Measurements from ENCODE around the gene TMEFF2. TPM values are rescaled to one million over a fixed set of nuclear protein-coding genes. Genes with fewer than 3 reads are reported as not detected.

Gene TMEFF2
- total and polyA plus RNA-seq, 2 experiments from 2014 or later = 1.7 to 2.2 TPM

DNA sequence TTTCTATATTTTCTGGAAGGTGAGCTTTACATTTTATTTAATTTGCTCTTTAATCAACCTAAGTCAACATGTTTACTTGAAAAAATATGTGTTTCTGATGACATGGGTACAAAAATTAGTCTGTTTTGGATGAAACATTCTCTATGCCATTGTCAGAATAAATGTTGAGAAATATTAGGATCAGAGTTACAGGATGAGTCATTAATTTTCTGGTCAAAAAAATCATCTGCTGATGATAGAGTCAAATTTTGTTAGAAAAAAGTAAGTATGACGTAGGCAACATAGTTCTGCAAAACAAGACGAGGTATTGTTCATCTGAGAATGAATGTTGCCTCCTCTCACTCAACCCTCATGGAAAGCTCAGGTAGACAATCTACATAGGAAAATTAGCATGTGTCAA is 240.3 kb downstream of the TMEFF2 start:
- no peak overlapping the region for H3K4me3 ChIP-seq
- no peaks in the 10 kb centered on the region for H3K27me3 ChIP-seq (ENCODE audit: insufficient read depth)
- no peaks in the 10 kb centered on the region for H3K4me1 ChIP-seq (ENCODE audit: insufficient read depth)
- no peaks in the 10 kb centered on the region for H3K36me3 Mint-ChIP-seq (ENCODE audit: low read depth)
- H3K27me3 Mint-ChIP-seq (ENCODE audit: insufficient read depth, low read depth, poor library complexity) = peaks cover 1% of the 10 kb centered on the region
- H3K27ac ChIP-seq (ENCODE audit: low read depth) = no peak overlapping the region
- H3K9me2 ChIP-seq (ENCODE audit: insufficient read depth) = no peaks in the 10 kb centered on the region
- no peak for DNase-seq (ENCODE audit: low spot score)
- TF ChIP-seq ZNF331 (CRISPR knock-in tag; IDR thresholded peaks at IDR 0.05; ENCODE audit: low read depth) (no peak), EZH2 (IDR thresholded peaks at IDR 0.05; ENCODE audit: low read depth, unreplicated experiment) (no peak), EZH2phosphoT487 (IDR thresholded peaks at IDR 0.05; ENCODE audit: unreplicated experiment) (no peak), JUNB (IDR thresholded peaks at IDR 0.05; ENCODE audit: unreplicated experiment) (no peak), POLR2AphosphoS5 (IDR thresholded peaks at IDR 0.05; ENCODE audit: low read depth) (no peak), ZNF114 (CRISPR knock-in tag; IDR thresholded peaks at IDR 0.05) (no peak), STAT1 (IDR thresholded peaks at IDR 0.05; ENCODE audit: unreplicated experiment) (no peak), NANOG (IDR thresholded peaks at IDR 0.05; ENCODE audit: borderline replicate concordance) (no peak), CREB1 (CRISPR knock-in tag; IDR thresholded peaks at IDR 0.05; ENCODE audit: low read depth) (no peak)
- TF ChIP-seq, protein P1, sequence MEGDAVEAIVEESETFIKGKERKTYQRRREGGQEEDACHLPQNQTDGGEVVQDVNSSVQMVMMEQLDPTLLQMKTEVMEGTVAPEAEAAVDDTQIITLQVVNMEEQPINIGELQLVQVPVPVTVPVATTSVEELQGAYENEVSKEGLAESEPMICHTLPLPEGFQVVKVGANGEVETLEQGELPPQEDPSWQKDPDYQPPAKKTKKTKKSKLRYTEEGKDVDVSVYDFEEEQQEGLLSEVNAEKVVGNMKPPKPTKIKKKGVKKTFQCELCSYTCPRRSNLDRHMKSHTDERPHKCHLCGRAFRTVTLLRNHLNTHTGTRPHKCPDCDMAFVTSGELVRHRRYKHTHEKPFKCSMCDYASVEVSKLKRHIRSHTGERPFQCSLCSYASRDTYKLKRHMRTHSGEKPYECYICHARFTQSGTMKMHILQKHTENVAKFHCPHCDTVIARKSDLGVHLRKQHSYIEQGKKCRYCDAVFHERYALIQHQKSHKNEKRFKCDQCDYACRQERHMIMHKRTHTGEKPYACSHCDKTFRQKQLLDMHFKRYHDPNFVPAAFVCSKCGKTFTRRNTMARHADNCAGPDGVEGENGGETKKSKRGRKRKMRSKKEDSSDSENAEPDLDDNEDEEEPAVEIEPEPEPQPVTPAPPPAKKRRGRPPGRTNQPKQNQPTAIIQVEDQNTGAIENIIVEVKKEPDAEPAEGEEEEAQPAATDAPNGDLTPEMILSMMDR (conservative IDR thresholded peaks at IDR 0.05; ENCODE audit: low read depth in 2 of 2) = no peak
- TF ChIP-seq, protein P2, sequence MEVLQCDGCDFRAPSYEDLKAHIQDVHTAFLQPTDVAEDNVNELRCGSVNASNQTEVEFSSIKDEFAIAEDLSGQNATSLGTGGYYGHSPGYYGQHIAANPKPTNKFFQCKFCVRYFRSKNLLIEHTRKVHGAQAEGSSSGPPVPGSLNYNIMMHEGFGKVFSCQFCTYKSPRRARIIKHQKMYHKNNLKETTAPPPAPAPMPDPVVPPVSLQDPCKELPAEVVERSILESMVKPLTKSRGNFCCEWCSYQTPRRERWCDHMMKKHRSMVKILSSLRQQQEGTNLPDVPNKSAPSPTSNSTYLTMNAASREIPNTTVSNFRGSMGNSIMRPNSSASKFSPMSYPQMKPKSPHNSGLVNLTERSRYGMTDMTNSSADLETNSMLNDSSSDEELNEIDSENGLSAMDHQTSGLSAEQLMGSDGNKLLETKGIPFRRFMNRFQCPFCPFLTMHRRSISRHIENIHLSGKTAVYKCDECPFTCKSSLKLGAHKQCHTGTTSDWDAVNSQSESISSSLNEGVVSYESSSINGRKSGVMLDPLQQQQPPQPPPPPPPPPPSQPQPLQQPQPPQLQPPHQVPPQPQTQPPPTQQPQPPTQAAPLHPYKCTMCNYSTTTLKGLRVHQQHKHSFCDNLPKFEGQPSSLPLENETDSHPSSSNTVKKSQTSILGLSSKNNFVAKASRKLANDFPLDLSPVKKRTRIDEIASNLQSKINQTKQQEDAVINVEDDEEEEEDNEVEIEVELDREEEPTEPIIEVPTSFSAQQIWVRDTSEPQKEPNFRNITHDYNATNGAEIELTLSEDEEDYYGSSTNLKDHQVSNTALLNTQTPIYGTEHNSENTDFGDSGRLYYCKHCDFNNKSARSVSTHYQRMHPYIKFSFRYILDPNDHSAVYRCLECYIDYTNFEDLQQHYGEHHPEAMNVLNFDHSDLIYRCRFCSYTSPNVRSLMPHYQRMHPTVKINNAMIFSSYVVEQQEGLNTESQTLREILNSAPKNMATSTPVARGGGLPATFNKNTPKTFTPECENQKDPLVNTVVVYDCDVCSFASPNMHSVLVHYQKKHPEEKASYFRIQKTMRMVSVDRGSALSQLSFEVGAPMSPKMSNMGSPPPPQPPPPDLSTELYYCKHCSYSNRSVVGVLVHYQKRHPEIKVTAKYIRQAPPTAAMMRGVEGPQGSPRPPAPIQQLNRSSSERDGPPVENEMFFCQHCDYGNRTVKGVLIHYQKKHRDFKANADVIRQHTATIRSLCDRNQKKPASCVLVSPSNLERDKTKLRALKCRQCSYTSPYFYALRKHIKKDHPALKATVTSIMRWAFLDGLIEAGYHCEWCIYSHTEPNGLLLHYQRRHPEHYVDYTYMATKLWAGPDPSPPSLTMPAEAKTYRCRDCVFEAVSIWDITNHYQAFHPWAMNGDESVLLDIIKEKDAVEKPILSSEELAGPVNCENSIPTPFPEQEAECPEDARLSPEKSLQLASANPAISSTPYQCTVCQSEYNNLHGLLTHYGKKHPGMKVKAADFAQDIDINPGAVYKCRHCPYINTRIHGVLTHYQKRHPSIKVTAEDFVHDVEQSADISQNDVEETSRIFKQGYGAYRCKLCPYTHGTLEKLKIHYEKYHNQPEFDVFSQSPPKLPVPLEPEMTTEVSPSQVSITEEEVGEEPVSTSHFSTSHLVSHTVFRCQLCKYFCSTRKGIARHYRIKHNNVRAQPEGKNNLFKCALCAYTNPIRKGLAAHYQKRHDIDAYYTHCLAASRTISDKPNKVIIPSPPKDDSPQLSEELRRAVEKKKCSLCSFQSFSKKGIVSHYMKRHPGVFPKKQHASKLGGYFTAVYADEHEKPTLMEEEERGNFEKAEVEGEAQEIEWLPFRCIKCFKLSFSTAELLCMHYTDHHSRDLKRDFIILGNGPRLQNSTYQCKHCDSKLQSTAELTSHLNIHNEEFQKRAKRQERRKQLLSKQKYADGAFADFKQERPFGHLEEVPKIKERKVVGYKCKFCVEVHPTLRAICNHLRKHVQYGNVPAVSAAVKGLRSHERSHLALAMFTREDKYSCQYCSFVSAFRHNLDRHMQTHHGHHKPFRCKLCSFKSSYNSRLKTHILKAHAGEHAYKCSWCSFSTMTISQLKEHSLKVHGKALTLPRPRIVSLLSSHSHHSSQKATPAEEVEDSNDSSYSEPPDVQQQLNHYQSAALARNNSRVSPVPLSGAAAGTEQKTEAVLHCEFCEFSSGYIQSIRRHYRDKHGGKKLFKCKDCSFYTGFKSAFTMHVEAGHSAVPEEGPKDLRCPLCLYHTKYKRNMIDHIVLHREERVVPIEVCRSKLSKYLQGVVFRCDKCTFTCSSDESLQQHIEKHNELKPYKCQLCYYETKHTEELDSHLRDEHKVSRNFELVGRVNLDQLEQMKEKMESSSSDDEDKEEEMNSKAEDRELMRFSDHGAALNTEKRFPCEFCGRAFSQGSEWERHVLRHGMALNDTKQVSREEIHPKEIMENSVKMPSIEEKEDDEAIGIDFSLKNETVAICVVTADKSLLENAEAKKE (CRISPR knock-in tag; IDR thresholded peaks at IDR 0.05) = no peak
- TF ChIP-seq, protein P3, sequence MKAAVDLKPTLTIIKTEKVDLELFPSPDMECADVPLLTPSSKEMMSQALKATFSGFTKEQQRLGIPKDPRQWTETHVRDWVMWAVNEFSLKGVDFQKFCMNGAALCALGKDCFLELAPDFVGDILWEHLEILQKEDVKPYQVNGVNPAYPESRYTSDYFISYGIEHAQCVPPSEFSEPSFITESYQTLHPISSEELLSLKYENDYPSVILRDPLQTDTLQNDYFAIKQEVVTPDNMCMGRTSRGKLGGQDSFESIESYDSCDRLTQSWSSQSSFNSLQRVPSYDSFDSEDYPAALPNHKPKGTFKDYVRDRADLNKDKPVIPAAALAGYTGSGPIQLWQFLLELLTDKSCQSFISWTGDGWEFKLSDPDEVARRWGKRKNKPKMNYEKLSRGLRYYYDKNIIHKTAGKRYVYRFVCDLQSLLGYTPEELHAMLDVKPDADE (IDR thresholded peaks at IDR 0.05) = no peak
- TF ChIP-seq, protein P4, sequence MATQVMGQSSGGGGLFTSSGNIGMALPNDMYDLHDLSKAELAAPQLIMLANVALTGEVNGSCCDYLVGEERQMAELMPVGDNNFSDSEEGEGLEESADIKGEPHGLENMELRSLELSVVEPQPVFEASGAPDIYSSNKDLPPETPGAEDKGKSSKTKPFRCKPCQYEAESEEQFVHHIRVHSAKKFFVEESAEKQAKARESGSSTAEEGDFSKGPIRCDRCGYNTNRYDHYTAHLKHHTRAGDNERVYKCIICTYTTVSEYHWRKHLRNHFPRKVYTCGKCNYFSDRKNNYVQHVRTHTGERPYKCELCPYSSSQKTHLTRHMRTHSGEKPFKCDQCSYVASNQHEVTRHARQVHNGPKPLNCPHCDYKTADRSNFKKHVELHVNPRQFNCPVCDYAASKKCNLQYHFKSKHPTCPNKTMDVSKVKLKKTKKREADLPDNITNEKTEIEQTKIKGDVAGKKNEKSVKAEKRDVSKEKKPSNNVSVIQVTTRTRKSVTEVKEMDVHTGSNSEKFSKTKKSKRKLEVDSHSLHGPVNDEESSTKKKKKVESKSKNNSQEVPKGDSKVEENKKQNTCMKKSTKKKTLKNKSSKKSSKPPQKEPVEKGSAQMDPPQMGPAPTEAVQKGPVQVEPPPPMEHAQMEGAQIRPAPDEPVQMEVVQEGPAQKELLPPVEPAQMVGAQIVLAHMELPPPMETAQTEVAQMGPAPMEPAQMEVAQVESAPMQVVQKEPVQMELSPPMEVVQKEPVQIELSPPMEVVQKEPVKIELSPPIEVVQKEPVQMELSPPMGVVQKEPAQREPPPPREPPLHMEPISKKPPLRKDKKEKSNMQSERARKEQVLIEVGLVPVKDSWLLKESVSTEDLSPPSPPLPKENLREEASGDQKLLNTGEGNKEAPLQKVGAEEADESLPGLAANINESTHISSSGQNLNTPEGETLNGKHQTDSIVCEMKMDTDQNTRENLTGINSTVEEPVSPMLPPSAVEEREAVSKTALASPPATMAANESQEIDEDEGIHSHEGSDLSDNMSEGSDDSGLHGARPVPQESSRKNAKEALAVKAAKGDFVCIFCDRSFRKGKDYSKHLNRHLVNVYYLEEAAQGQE (IDR thresholded peaks at IDR 0.05; ENCODE audit: unreplicated experiment) = no peak
- no peak overlapping the region for H3K4me3 Mint-ChIP-seq
- H3K4me2 ChIP-seq = no peak overlapping the region
- no peak for ATAC-seq
- no peaks in the 10 kb centered on the region for H3F3A ChIP-seq (replicated peaks; ENCODE audit: low read depth)
- H3K36me3 ChIP-seq (ENCODE audit: insufficient read depth) = no peaks in the 10 kb centered on the region
- H3K9me3 Mint-ChIP-seq = no peaks in the 10 kb centered on the region
- no peak overlapping the region for H2AFZ ChIP-seq
- no peak overlapping the region for H3K27ac Mint-ChIP-seq
- no peaks in the 10 kb centered on the region for H3K79me2 ChIP-seq (replicated peaks; ENCODE audit: insufficient read depth)
- H4K20me1 ChIP-seq (replicated peaks; ENCODE audit: insufficient read depth) = no peaks in the 10 kb centered on the region
- H3K4me1 Mint-ChIP-seq = no peaks in the 10 kb centered on the region
